ENCODE data around the gene SLC25A47.
"Not testable (repeated sequence)": the region's sequence is repeated elsewhere in the genome, so short reads cannot be mapped to it uniquely, and the experiment has no call there.

Gene SLC25A47

DNA sequence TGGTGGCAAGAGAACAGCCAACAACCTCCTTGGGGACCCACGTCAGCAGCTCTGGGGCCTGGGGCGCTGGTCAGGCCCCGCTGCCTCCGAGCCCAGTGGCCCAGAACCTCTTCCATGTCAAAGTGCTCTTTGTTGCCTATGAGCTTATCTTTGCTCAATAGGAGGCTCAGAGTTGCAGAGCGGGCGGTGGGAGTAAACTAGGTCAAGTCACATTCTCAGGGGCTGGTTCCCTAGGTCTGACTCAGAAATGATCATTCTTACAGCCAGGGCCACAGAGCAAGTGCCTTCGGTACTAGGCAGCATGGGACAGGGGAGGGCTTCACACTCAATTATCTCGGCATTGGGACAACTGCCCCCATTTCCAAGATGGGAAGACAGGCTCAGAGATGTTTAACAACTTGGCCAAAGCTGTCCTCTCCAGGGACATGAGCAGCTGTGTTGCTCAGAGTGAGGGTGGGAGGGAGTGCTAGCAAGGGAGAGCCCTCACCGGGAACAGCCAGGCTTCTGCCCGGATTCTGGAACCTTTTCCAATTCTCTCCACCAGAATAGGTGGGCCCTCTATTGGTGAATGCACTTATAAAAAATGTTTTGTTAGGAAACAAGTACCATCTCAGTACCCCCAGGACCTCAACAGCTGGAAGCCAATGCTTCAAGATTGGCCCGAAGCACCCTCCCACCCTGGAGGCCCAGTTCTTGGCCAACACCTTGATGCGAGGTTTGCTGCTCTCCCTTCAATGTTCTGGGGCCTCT lies 28.8 kb upstream of the SLC25A47 start:
- CTCF ChIA-PET, result interaction anchor here (0.9 to 3.5 kb wide), 3 partner anchors 9 to 345 kb away, joined by 3 to 17 read pairs (median 6); no protein-coding TSS in a partner anchor
- H3K36me3 Mint-ChIP-seq, result no peaks in the 10 kb centered on the region
- no peak overlapping the region for H3K4me3 Mint-ChIP-seq
- H3K9me3 Mint-ChIP-seq, result no peaks in the 10 kb centered on the region
- peak; percentile 16 for DNase-seq
- H3K4me1 Mint-ChIP-seq, result peaks cover 4% of the 10 kb centered on the region
- H3K27ac Mint-ChIP-seq, result no peak overlapping the region
- H3K27me3 Mint-ChIP-seq, result peaks cover 16% of the 10 kb centered on the region

DNA sequence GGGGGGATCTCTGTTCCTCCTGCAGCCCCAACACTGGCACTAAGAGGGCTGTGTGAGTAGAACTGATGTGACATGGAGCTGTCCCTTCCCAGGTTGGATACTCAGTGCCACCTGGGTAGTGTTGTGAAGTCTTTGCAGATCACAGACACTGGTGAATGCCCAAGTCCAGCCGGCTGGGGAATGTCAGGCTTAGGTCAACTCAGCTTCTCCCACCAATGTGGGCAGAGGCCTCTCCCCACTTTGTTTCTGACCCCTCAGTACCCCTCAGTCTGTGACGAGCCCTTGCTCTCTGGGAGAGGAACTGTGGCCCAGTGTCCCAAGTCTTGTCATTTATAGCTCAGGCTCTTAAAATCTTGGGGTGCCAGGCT lies 28.2 kb upstream of the SLC25A47 start:
- peaks cover 4% of the 10 kb centered on the region for H3K4me1 Mint-ChIP-seq
- H3K27ac Mint-ChIP-seq, result no peak overlapping the region
- CTCF ChIA-PET, result interaction anchor here (0.9 to 3.5 kb wide), 3 partner anchors 10 to 346 kb away, joined by 3 to 17 read pairs (median 3); no protein-coding TSS in a partner anchor
- no peaks in the 10 kb centered on the region for H3K36me3 Mint-ChIP-seq
- no peak overlapping the region for H3K4me3 Mint-ChIP-seq
- H3K9me3 Mint-ChIP-seq, result no peaks in the 10 kb centered on the region
- peaks cover 18% of the 10 kb centered on the region for H3K27me3 Mint-ChIP-seq
- peak; percentile 13 for DNase-seq

DNA sequence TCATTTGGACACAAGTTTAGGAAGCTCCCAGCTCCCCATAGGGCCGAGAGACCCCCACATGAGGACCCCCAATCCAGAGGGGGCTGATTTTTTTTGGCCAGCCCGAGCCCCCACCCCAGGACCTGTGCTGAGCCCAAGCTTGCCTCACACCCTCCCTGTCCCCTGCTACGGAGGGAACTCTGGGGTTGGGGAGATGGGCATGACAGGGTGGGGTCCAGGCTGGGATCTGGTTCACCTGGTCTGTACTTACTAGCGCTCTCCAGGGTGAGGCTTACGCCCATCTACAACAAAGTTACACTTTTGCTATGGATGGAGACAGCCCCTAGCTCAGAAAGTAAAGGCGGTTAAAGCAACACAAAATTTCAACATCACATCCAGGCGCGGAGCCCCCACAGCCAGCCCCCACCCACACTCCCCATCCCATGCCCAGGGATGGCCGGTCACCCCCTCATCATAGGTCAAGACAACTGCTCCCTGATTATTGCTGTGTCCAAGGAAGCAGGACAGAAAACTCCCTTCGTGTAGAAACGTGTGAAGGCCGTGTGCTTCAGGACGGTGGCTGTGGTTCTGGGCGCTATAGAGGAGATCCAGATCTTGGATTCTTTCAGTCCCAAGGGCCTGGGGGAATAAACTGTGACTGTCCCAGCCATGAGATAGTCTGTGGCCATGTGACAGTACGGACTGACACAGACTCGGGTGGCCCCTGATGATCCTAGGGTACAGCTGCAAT lies 27.6 kb upstream of the SLC25A47 start:
- peak; percentile 3 for DNase-seq
- Mint-ChIP-seq H3K9me3 (no peaks in the 10 kb centered on the region), H3K4me3 (no peak overlapping the region), H3K27ac (no peak overlapping the region), H3K27me3 (peaks cover 18% of the 10 kb centered on the region), H3K4me1 (peaks cover 4% of the 10 kb centered on the region), H3K36me3 (no peaks in the 10 kb centered on the region)
- CTCF ChIA-PET, result interaction anchor here (0.9 to 3.5 kb wide), 3 partner anchors 11 to 347 kb away, joined by 3 to 17 read pairs (median 3); no protein-coding TSS in a partner anchor

DNA sequence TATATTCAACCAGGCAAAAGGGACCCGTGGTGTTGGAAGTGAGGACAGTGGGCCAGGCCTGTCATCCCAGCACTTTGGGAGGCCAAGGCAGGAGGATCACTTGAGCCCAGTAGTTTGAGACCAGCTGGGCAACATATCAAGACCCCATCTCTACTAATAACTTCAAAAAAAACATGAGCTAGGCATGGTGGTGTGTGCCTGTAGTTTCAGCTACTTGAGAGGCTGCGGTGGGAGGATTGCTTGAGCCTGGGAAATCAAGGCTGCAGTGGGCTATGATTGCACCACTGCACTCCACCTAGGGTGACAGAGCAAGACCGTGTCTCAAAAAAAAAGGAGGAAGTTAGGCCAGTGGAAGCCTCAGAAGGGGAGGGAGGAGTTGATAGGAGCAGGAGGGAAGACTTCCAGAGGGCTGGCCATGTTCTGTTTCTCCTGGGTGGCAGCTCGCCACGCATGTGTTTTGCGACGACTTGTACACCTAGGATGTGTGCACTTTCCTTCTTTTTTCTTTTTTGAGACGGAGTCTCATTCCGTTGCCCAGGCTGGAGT lies 27.0 kb upstream of the SLC25A47 start:
- Mint-ChIP-seq H3K27ac (no peak overlapping the region), H3K4me1 (no peaks in the 10 kb centered on the region), H3K27me3 (peaks cover 18% of the 10 kb centered on the region), H3K36me3 (no peaks in the 10 kb centered on the region), H3K9me3 (no peaks in the 10 kb centered on the region), H3K4me3 (no peak overlapping the region)
- CTCF ChIA-PET, result interaction anchor here (3.5 kb wide), 1 partner anchor 11 kb away, joined by 17 read pairs; no protein-coding TSS in a partner anchor
- peak; percentile 7 for DNase-seq

DNA sequence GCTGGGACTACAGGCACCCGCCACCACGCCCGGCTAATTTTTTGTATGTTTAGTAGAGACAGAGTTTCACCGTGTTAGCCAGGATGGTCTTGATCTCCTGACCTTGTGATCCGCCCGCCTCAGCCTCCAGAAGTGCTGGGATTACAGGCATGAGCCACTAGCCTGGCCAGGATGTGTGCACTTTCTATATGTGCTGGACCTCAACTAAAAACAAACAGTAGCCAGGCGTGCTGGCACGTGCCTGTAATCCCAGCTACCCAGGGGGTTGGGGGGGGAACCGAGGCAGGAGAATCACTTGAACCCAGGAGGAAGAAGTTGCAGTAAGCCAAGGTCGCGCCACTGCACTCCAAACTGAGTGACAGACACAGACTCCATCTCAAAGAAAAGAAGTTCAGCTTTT lies 26.4 kb upstream of the SLC25A47 start:
- H3K4me1 Mint-ChIP-seq, H3K4me3 Mint-ChIP-seq, H3K9me3 Mint-ChIP-seq, H3K36me3 Mint-ChIP-seq, H3K27ac Mint-ChIP-seq, CTCF ChIA-PET: not testable (repeated sequence)
- H3K27me3 Mint-ChIP-seq, result peaks cover 18% of the 10 kb centered on the region
- peak; percentile 16 for DNase-seq

DNA sequence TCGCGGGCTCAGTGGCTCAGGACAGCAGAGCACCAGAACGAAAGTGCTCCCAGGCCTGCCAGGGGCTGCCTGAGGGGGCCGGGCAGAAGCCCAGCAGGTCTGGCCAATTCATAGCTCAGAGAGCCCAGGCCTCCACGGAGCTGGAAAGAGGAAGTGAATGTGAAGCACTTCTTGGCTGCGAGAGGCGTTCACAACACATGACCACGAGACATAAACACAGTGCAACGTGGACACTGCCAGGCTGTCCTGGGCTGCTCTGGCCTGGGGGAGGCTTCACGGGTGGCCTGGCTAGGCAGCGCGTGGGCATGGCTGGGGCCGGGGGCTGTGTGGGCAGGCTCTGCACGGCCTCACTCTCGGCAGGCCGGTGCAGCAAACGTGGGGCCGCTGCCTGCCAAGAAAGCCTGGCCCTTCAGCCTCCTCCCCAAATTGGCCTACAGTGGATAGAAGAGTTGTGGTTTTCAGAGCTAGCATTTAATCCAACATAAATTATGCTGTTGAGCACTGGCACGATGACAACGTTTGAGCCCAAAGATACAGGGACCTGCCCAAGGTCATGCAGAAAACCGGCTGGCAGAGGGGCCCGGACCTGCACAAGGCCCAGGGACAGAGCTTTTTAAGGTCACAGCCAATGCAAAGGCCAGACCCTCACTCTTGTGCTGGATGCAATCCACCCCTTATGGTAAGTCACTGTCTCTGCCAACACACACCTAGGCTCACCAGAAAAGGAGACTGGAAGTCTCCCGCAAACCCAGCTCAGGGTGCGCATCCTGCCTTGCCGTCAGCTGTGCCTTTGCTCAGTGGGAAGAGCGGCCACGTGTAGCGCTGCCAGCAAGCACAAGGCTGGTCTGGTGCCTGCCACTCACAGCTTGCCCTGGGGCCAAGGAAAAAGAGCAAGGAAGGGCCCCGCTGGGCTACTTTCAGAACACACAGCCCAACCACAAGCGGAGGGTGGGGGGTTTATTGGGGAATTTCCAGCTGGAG lies 25.5 kb upstream of the SLC25A47 start:
- CTCF ChIA-PET, result interaction anchor here (0.5 to 1.2 kb wide), 2 partner anchors 10 to 351 kb away, joined by 3 to 4 read pairs; no protein-coding TSS in a partner anchor
- no peak for DNase-seq
- H3K4me3 Mint-ChIP-seq, result no peak overlapping the region
- no peak overlapping the region for H3K27ac Mint-ChIP-seq
- H3K9me3 Mint-ChIP-seq, result no peaks in the 10 kb centered on the region
- H3K4me1 Mint-ChIP-seq, result peaks cover 1% of the 10 kb centered on the region
- peaks cover 19% of the 10 kb centered on the region for H3K27me3 Mint-ChIP-seq
- no peaks in the 10 kb centered on the region for H3K36me3 Mint-ChIP-seq

DNA sequence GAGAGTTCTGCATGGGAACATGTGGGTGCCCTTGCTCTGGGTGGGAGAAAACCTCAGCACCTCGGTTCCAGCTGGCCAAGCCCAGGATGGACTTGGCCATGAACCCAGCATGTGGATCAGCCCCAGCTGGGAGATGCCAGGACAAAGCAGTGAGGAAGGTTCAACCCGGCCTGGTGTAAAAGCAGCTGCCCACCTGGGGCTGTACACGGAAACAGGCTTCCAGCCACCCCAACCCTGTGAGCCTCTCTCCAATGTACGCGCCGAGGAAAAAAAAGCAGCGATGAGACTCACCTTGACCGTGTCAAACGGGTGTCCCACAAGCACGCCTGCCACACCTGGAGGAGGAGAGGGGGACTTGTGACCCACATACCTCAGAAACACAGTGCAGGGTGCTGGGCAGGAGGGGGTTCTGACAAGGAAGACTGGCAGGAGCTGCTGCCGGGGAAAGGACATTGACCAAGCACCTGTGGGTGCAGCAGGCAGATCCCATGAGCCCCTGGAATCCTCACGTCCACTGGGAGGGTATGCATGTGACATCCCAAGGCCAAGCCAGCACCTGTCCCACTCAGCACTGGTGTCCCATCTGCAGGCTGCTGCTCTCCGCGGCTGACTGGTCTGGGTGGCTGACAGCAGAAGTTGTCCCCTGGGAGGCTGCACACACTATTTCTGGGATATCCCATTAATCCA lies 24.4 kb upstream of the SLC25A47 start:
- H3K27ac Mint-ChIP-seq, result no peak overlapping the region
- no peak for DNase-seq
- no peak overlapping the region for H3K4me3 Mint-ChIP-seq
- CTCF ChIA-PET, result interaction anchor here (1.2 kb wide), 1 partner anchor 11 kb away, joined by 3 read pairs; no protein-coding TSS in a partner anchor
- no peaks in the 10 kb centered on the region for H3K36me3 Mint-ChIP-seq
- H3K4me1 Mint-ChIP-seq, result peaks cover 3% of the 10 kb centered on the region
- H3K9me3 Mint-ChIP-seq, result no peaks in the 10 kb centered on the region
- peaks cover 30% of the 10 kb centered on the region for H3K27me3 Mint-ChIP-seq

DNA sequence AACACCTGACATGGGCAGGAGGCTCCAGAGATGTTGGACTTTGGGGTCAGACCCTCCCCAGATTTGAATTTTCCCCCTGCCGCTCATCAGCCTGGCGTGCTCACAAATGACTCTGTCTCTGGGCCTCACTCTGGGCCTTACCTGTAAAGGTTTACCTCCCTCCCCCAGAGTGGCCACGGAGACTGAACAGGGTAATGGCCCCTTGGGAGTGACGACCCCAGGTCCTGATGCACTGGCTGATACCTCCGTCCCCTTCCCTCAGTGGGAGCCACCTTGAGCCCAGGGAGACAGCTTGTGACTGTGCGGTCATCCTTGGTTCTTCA lies 23.9 kb upstream of the SLC25A47 start:
- no peaks in the 10 kb centered on the region for H3K9me3 Mint-ChIP-seq
- H3K36me3 Mint-ChIP-seq, result no peaks in the 10 kb centered on the region
- H3K4me1 Mint-ChIP-seq, result peaks cover 3% of the 10 kb centered on the region
- CTCF ChIA-PET, result no interaction called here
- no peak for DNase-seq
- no peak overlapping the region for H3K27ac Mint-ChIP-seq
- peaks cover 35% of the 10 kb centered on the region for H3K27me3 Mint-ChIP-seq
- no peak overlapping the region for H3K4me3 Mint-ChIP-seq

DNA sequence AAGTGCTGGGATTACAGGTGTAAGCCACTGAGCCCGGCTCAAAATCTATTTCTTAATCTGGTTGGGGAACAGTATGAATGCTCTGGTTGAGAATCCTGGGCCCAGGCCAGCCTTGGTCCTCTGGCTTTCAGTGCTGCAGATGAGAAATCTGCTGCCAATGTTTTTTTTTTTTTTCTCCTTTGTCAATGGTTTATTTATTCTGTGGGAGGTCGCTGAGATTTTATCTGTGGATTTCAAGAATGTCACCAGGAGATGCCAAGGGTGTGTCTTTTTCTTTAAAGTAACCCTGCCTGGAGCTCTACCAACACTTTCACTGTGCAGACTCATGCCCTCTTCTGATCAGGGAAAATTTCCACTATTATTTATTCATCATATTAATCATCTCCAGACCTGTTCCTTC lies 20.5 kb upstream of the SLC25A47 start:
- Mint-ChIP-seq H3K27ac (no peak overlapping the region), H3K27me3 (peaks cover 67% of the 10 kb centered on the region), H3K4me3 (no peak overlapping the region), H3K4me1 (peaks cover 18% of the 10 kb centered on the region), H3K36me3 (peaks cover 1% of the 10 kb centered on the region), H3K9me3 (no peaks in the 10 kb centered on the region)
- CTCF ChIA-PET, result interaction anchor here (0.7 to 1.7 kb wide), 3 partner anchors 9 to 75 kb away, joined by 4 to 13 read pairs (median 6); no protein-coding TSS in a partner anchor
- no peak for DNase-seq

DNA sequence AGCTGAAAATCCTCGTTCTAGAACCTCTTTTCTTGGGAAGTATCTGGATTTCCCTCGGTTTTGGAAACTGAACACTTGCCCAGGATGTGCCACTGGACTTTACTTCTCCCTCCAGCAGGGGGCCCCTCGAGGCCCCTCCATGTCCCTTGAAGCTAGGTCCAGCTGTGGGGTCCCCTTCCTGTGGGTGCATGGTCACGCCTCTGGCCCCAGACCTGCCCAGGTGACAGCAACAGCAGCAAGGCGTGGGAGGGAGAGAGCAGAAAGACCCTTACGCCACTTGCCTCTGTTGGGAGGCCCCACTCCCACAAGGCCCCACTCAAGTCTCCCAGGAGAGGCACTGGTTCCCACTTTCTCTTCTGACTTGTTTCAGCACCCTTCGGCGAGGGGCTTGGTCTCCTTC lies 20.0 kb upstream of the SLC25A47 start:
- peaks cover 1% of the 10 kb centered on the region for H3K36me3 Mint-ChIP-seq
- CTCF ChIA-PET, result interaction anchor here (0.7 to 1.7 kb wide), 4 partner anchors 9 to 74 kb away, joined by 3 to 13 read pairs (median 5); no protein-coding TSS in a partner anchor
- no peak overlapping the region for H3K27ac Mint-ChIP-seq
- H3K4me1 Mint-ChIP-seq, result peaks cover 19% of the 10 kb centered on the region
- H3K4me3 Mint-ChIP-seq, result no peak overlapping the region
- H3K27me3 Mint-ChIP-seq, result peaks cover 68% of the 10 kb centered on the region
- DNase-seq, result peak; percentile 38
- H3K9me3 Mint-ChIP-seq, result no peaks in the 10 kb centered on the region

DNA sequence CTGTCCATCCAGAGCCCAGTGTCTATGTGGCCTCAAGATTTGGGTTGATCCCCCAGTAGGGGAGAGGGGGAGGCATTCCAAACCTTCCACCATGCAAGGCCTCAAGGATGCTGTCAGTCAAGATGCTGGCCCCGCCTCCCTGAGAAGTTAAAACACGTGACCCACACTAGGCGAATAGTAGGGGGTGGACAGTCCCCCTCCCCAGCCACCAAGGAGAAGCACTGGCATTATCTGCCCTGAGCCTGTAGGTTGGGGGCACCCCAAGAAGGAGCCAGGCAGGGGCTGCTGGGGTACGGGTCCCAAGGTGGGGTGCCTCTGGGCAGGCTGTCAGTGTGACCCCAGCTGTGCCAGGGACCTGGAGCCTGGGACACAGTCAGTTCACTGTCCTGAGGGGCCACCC lies 19.2 kb upstream of the SLC25A47 start:
- Mint-ChIP-seq H3K27me3 (peaks cover 69% of the 10 kb centered on the region), H3K36me3 (peaks cover 1% of the 10 kb centered on the region), H3K9me3 (no peaks in the 10 kb centered on the region), H3K27ac (no peak overlapping the region), H3K4me1 (peaks cover 19% of the 10 kb centered on the region), H3K4me3 (no peak overlapping the region)
- DNase-seq, result no peak
- CTCF ChIA-PET, result interaction anchor here (1.3 to 1.7 kb wide), 2 partner anchors 10 to 37 kb away, joined by 3 to 6 read pairs; no protein-coding TSS in a partner anchor

DNA sequence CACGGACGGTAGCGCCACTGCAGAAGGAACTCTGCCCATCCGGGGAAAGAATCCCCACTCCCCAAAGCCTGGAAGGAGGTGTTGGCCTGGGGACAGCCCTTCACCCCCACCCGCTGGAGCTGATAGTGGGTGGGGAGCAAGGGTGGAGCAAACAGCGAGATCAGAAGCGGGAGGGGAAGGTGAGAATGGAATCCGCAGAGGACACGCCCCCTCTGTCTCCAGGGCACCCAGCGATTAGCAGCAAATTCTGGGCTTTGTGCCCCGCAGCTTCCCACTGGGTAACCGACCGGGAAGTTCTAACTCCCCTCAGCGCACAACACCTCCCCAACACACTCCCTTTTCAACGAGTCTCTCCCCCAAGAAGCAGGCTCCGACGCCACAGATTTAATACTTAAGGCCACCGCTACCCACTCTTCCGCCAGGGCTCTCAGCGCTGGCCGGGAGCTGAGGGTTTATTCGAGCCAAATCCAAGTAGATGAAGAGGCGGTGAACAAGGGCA lies 18.3 kb upstream of the SLC25A47 start:
- peaks cover 1% of the 10 kb centered on the region for H3K36me3 Mint-ChIP-seq
- peak overlapping the region; percentile 74 for H3K4me3 Mint-ChIP-seq
- DNase-seq, result peak; percentile 37
- H3K27me3 Mint-ChIP-seq, result peaks cover 72% of the 10 kb centered on the region
- H3K9me3 Mint-ChIP-seq, result no peaks in the 10 kb centered on the region
- no peak overlapping the region for H3K27ac Mint-ChIP-seq
- peaks cover 19% of the 10 kb centered on the region for H3K4me1 Mint-ChIP-seq
- CTCF ChIA-PET, result no interaction called here

Measured in activated naive CD4-positive, alpha-beta T cell treated with anti-CD3 and anti-CD28 coated beads, Interleukin-2, amount 10 ng/mL, durations not matched to agents 7 days and 5 days (primary cell).